Left ventricle myocardium inferior (tissue), 1 donor: ENCODE results near the gene PTGIS. TPM values are rescaled to one million over a fixed set of nuclear protein-coding genes. Genes with fewer than 3 reads are reported as not detected.

Experiments used
- DNase-seq: peaks from one replicate; pipeline ENCODE4 v3.0.0-alpha.2; 2020
- H3K27ac ChIP-seq: fragments of 200-600 bp; replicated peaks from 2 replicates; pipeline ENCODE4 v1.8.0; 2021
- H3K27me3 ChIP-seq: fragments of 200-600 bp; 2 replicates; pipeline ENCODE4 v1.8.0; 2021; ENCODE audit warnings: low read depth
- H3K36me3 ChIP-seq: fragments of 200-600 bp; 2 replicates; pipeline ENCODE4 v1.8.0; 2021
- H3K4me1 ChIP-seq: fragments of 200-600 bp; 2 replicates; pipeline ENCODE4 v1.8.0; 2021
- H3K4me3 ChIP-seq: fragments of 200-600 bp; 2 replicates; pipeline ENCODE4 v1.8.0; 2021; ENCODE audit warnings: mild to moderate bottlenecking, moderate library complexity
- H3K9me3 ChIP-seq: fragments of 200-600 bp; replicated peaks from 2 replicates; pipeline ENCODE4 v1.8.0; 2021
- intact Hi-C: fragments of 100-400 bp; cut with micrococcal nuclease; formaldehyde crosslinking; loops from one replicate; pipeline ENCODE4 v1.11.0; 2022
- total RNA-seq: library from RNA; stranded (reverse); fragmentation: NEBNext Ultra II Directional; extraction: Animal tissue kit (Norgen Biotek cat#: 25700); gene quantifications from one replicate; pipeline ENCODE4 v1.2.1, GENCODE V29; 2021
- TF ChIP-seq, protein P1 (sequence below): fragments of 200-600 bp; IDR thresholded peaks from 2 replicates; pipeline ENCODE4 v1.8.0; 2021; ENCODE audit warnings: antibody characterized with exemption, mild to moderate bottlenecking, borderline replicate concordance
- donor health status: DM: no; HTN: yes; CAD: no; lungs with severe emphysema.

PTGIS gene
- total RNA-seq, 1 donor from 2014 or later: 26.3 TPM

DNA sequence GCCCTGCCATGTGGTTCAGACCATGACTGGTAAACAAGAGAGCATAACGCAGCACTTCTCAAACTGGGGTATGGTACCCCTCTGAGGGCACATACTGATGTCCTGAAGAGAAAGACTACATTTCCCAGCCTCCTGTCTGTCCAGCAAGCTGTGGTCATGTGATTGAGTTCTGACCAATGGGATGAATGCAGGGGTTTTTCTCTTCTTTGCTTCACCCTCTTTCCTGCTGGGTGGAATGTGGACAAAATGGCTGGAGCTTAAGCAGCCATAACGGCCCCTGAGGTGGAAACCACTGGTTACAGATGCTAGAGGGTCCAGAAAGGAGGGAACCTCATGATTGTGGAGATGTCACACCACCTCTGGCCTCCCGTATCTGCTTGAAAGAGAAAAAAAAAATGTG, 66.0 kb downstream of the PTGIS start:
- Histone ChIP-seq H3K36me3 (no peaks in the 10 kb centered on the region), H3K4me1 (no peaks in the 10 kb centered on the region), H3K9me3 (no peaks in the 10 kb centered on the region), H3K27ac (no peak overlapping the region), H3K27me3 (peaks cover 32% of the 10 kb centered on the region), H3K4me3 (no peak overlapping the region)
- intact Hi-C loops: no loop called here
- TF ChIP-seq, protein P1, sequence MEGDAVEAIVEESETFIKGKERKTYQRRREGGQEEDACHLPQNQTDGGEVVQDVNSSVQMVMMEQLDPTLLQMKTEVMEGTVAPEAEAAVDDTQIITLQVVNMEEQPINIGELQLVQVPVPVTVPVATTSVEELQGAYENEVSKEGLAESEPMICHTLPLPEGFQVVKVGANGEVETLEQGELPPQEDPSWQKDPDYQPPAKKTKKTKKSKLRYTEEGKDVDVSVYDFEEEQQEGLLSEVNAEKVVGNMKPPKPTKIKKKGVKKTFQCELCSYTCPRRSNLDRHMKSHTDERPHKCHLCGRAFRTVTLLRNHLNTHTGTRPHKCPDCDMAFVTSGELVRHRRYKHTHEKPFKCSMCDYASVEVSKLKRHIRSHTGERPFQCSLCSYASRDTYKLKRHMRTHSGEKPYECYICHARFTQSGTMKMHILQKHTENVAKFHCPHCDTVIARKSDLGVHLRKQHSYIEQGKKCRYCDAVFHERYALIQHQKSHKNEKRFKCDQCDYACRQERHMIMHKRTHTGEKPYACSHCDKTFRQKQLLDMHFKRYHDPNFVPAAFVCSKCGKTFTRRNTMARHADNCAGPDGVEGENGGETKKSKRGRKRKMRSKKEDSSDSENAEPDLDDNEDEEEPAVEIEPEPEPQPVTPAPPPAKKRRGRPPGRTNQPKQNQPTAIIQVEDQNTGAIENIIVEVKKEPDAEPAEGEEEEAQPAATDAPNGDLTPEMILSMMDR: no peak
- no peak for DNase-seq

DNA sequence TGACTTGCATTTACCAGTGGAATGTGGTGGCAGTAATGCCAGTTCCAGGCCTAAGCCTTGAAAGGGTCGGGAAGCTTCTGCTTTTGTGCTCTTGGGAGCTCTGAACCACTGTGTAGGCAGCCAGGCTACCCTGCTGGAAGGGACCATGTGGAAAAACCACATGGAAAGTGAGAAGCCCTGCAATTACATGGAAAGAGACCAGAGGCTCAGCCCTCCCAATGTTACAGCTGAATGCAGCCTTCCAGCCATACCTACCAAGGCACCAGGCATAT, 70.6 kb downstream of the PTGIS start:
- intact Hi-C loops: no loop called here
- H3K4me3 ChIP-seq: no peak overlapping the region
- no peak for DNase-seq
- peaks cover 11% of the 10 kb centered on the region for H3K27me3 ChIP-seq
- TF ChIP-seq, protein P1: no peak
- no peak overlapping the region for H3K27ac ChIP-seq
- H3K36me3 ChIP-seq: no peaks in the 10 kb centered on the region
- no peaks in the 10 kb centered on the region for H3K4me1 ChIP-seq
- no peaks in the 10 kb centered on the region for H3K9me3 ChIP-seq

DNA sequence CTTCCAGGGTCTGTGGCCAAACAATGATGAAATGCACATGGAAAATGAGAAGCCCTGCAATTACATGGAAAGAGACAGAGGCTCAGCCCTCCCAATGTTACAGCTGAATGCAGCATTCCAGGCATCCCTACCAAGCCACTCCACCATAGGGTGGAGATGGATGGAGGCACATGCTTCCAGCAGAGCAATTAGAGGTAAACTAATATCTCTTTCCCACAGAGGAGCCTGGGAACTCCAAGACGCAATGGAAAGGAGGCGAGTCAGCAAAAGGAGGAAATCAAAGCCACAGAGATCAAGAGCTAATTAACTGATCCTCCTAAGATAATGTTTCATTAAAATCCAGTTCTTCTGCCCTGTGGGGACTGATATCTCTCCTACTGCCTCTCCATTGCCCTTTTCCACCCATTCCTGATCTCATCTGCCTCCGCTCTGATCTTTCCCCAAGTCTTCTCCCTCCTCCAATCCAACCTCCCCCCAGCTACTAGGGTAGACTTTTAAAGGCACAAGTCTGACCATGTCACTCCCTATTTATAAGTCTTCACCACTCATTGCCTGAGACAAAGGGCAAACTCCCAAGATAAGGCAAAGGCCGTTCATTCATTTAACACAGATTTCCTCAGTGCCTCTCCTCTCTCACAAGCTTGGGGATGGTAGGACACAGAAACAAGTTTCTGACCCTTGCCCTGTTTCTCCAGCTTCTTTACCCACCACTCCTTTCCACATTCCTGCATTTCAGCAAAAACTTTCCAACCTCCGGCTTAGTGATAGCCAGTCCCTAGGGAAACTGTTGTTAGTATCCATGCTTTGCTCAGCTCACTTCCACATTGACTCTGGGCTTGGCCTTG, 71.2 kb downstream of the PTGIS start:
- Histone ChIP-seq H3K9me3 (no peaks in the 10 kb centered on the region), H3K27ac (no peak overlapping the region), H3K4me3 (no peak overlapping the region), H3K27me3 (peaks cover 14% of the 10 kb centered on the region), H3K36me3 (no peaks in the 10 kb centered on the region), H3K4me1 (no peaks in the 10 kb centered on the region)
- TF ChIP-seq, protein P1: no peak
- DNase-seq: no peak
- intact Hi-C loops: no loop called here

- Histone ChIP-seq H3K9me3 (no peaks in the 10 kb centered on the region), H3K27me3 (peaks cover 20% of the 10 kb centered on the region), H3K4me1 (no peaks in the 10 kb centered on the region), H3K4me3 (no peak overlapping the region), H3K36me3 (no peaks in the 10 kb centered on the region), H3K27ac (no peak overlapping the region)
- intact Hi-C loops: no loop called here
- DNase-seq: no peak
- TF ChIP-seq, protein P1: no peak
Measured at GRCh38 chr20:49496043-49496442, 71.9 kb downstream of the PTGIS start.

GRCh38 chr20:49490689-49491088, 77.2 kb downstream of the PTGIS start:
- H3K27ac ChIP-seq: no peak overlapping the region
- TF ChIP-seq, protein P1: no peak
- H3K27me3 ChIP-seq: peaks cover 59% of the 10 kb centered on the region
- no peaks in the 10 kb centered on the region for H3K36me3 ChIP-seq
- H3K4me1 ChIP-seq: no peaks in the 10 kb centered on the region
- intact Hi-C loops: no loop called here
- DNase-seq: no peak
- H3K9me3 ChIP-seq: no peaks in the 10 kb centered on the region
- no peak overlapping the region for H3K4me3 ChIP-seq
